HG02610 (cell line): ENCODE results near the gene IGSF21.
"Not testable (repeated sequence)": the region's sequence is repeated elsewhere in the genome, so short reads cannot be mapped to it uniquely, and the experiment has no call there.

ENCODE experiments used
- ATAC-seq: cut with Tn5 transposase; IDR thresholded peaks from one replicate; pipeline ENCODE4 v1.9.1; 2021; ENCODE audit warnings: mild to moderate bottlenecking, moderate library complexity; ENCODE audit not compliant: unreplicated experiment

Gene IGSF21

DNA sequence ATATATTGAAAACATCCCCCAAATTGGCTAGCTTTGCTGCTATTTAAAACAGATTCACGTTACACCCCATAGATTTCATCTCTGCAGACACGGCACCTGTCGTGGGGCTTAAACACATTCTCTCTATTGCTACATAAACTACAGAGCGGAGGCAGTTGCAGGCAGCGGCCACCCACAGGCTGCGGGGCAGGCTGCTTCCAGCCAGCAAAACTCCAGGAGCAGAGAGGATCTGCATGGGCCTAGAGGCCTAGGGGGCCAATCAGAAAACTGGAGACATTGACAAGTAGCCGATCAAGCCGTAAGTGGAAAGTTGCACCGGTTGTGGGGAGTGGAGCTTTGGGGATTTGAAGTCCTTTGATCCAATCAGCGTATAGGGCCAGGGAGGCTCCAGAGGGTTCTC lies 244.1 kb downstream of the IGSF21 start:
- ATAC-seq: no peak

DNA sequence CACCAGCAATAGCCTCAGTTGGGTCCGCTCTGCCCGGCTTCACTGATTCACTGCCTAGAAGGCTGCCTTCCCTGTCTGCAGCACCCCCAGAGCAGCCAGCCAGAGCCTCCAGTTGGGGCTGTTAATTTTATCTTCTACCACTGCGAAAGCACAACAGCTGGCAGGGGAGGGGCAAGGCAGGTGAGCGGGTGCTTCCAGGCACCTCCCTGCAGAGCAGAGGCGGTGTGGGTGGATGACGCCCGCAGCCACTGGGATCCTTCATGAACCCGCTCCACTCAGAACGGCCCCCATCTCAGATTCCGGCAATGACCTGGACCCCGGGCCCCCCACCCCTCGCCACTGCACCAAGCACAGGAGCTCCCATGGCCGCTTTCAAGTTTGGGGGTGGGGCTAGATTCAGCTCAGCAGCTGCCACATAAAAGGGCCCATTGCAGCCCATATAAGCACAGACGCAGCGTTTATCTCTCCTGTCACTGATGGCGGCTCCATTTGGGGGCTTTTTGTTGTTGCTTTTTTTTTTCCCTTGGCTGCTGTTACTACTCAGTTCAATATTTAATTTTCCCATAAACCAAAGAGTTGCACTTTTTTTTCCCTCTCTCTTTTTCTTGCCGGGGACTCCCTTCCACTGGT lies 245.2 kb downstream of the IGSF21 start:
- ATAC-seq: no peak

DNA sequence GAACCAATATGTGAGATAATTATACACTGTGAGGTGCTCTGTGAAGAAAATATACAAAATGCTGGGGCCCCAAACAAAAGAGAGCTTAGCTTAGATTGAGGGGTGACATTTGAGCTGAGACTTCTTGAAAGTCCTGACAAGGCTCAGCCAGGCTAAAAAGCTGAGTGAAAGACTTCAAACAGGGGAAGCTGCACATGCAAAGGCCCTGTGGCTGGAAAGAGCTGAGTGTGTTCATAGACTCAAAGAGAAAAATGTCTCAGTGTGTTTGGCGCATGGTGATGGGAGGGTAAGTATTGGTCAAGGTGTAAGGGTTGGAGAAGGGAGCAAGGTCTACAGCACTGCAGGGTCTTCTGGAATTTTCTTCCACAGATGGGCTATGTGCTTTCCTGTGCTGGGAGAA lies 245.9 kb downstream of the IGSF21 start:
- no peak for ATAC-seq

DNA sequence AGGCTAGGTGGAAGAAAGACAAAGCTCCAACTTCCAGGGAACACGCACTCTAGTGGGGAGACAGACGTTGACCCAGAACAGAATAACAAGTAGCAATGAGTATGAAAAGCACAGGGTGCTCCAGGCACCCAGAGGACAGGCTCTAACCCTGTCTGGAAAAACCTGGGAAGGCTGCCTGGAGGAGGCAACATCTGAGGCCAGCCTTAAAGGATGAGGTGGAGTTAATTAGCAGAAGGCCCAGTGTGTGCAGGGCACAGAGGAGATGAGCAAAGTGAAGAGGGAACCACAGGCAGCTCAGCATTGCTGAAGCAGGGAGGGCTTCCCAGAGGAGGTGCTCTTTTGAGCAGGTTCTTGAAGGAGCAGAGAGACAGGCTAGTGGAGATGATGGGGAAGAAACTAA lies 246.4 kb downstream of the IGSF21 start:
- no peak for ATAC-seq

DNA sequence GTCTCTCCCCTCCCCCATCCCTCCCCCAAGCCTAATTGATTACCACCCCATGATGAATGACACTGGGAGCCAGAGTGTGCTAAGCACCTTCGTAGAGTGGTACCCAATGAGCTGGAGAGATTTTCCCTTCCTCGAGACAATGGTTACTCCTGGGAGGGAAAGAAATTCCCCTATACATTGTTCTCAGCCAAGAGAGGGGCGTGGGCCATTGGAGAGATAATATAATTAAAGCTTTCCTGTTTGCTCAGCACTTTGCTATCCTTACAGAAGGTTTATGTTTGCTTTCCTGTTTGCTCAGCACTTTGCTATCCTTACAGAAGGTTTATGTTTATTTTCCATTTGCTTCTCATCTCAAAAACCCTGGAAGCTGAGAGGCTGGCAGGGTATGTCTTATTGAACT lies 247.0 kb downstream of the IGSF21 start:
- no peak for ATAC-seq

DNA sequence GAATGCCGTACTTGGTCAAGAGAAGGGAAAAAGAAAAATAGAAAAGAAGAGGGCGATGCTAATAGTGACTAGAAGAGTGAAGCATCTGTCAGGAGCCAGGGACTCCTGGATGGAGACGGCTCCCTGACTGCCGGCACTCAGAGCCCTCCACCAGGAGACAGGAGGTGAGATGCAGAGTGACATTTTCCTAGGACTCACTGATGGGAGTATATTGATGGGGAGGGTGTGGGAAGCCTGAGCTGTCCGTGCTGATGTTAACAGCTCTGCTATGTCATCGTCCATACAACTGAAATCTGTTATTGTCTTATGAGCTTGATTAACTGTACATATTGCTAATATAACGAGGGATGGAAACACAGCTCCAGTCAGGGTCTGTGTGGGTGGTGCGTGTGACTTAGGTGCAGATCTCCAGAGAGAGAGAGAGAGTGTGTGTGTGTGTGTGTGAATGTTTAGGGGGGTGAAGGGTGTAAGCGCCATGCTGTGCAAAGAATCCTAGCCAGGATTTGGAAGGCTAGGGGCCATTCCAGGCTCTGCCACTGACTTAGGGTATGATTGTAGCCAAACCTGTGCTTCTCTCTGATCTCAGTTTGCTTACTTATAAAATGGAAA lies 250.1 kb downstream of the IGSF21 start:
- ATAC-seq: no peak

DNA sequence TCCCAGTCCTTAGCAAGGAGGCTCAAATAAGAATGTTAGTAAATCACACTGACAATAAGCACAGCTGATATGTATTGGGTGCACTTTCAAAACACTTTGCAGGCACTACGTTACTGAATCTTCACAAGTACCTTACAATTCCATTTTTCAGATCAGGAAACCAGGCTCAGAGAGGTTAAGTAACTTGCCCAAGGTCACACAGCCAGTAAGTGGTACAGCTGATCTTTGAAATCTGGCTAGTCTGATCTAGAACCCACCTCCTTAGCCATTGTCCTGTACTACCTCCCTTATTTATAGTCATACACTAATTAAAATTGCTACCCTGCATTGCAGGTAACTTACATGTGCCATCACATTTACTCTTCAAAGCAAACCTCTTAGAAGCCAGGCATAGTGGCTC lies 251.0 kb downstream of the IGSF21 start:
- no peak for ATAC-seq

DNA sequence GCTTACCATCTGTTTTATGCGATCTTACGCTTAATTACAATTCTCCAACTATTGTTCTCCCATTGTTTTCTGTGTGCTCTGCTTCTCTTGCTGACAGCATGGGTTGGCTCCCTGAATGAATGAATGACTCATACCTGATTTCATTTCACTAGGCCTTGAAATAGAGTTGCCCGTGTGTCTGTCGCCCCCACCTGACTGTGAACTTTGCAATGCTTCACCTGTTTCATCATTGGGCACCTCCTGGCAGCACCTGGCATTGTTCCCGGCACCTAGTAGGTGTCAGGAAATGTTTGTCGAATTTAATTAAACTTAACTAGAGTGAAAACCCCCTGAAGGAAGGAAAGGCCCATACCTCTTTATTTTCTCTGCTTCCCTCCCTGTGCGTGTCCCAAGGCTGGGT lies 252.7 kb downstream of the IGSF21 start:
- no peak for ATAC-seq

DNA sequence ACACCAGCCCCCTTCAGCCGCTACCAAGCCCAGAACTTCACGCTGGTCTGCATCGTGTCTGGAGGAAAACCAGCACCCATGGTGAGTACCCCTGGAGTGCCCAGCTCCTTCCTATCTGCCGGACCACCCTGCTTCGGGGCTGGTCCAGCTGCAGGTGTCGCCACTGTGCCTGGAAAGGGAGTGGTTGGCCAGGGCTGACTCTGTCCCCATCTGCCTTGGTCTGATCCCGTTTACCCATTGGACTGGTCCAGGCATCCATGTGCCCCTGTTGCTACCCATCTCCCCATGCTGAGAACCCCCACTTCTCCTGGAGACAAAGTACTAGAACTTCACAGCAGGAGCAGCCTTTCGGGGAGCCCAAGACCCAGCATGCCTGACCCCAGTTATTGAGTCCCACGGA lies 254.6 kb downstream of the IGSF21 start:
- ATAC-seq: no peak

DNA sequence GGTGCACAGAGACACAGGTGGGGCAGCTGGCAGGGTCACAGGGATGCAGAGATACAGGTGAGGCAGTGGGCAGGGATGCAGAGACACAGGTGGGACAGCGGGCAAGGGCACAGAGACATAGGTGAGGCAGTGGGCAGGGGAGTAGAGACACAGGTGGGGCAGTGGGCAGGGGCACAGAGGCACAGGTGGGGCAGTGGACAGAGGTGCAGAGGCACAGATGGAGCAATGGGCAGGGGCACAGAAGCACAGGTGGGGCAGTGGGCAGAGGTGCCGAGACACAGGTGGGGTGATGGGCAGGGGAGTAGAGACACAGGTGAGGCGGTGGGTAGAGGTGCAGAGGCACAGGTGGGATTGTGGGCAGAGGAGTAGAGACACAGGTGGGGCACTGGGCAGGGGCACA lies 255.8 kb downstream of the IGSF21 start:
- ATAC-seq: no peak

DNA sequence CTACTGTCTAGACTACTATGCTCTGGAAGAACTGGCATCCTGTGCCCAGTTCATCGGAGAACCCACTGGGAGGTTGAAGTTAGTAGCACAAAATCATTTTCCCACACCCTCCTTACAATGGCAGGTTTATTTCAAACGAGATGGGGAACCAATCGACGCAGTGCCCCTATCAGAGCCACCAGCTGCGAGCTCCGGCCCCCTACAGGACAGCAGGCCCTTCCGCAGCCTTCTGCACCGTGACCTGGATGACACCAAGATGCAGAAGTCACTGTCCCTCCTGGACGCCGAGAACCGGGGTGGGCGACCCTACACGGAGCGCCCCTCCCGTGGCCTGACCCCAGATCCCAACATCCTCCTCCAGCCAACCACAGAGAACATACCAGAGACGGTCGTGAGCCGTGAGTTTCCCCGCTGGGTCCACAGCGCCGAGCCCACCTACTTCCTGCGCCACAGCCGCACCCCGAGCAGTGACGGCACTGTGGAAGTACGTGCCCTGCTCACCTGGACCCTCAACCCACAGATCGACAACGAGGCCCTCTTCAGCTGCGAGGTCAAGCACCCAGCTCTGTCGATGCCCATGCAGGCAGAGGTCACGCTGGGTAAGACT lies 257.6 kb downstream of the IGSF21 start:
- no peak for ATAC-seq

DNA sequence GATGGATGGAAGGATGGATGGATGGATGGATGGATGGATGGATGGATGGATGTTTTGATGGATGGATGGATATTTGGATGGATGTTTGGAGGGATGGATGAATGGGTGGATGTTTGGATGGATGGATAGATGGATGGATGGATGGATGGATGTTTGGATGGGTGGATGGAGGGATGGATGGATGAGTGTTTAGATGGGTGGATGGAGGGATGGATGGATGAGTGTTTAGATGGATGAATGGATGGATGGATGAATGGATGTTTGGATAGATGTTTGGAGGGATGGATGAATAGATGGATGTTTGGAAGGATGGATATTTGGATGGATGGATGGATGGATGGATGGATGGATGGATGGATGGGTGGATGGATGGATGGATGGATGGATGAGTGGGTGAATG lies 264.9 kb downstream of the IGSF21 start:
- ATAC-seq: not testable (repeated sequence)

DNA sequence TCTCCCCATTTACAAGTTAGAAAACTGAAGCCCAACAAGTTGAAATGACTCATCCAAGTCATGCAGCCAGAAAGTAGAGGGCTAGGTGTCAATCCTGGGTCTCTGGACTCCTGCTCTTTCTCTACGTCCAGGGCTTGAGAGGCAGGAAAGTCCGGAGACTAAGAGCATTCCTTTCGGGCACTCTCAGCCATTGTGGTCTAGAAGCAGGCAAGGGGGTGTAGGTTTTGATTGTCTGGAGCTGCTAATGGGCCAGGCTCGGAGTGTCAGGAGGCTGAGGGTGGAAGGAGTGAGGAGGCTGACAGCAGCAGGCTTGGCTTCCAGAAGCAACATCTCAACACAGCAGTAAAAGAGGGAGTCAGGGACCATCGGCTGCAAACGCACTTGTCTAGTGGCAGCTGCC lies 265.6 kb downstream of the IGSF21 start:
- ATAC-seq: no peak

DNA sequence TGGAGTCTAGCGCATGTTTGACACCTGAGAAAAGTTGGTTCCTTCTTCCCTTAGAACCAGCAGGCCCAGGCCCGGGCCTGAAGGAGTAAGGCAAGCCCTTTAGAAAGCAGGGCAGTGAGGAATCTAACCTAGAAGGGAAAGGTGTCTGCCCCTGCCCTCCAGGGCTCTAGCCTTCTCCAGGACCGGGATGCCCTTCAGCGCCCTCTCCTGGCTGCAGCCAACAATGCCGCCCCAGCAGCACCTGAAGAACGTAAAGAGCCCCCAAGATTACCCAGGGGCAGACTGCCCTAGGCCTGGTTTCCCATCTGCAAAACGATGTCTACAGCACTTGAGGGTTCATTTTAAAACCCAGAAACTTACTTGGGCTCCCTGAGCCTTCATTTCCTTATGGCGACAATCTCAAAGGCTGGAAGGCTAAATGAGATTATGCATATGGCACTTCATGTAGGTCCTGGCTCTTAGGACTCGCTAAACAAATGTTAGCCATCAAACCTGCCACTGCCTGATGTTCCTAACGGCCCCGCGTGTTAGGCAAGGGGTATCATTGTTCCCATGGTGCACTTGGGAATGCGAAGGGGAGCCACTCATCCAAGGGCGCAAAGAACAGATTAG lies 266.4 kb downstream of the IGSF21 start:
- no peak for ATAC-seq

DNA sequence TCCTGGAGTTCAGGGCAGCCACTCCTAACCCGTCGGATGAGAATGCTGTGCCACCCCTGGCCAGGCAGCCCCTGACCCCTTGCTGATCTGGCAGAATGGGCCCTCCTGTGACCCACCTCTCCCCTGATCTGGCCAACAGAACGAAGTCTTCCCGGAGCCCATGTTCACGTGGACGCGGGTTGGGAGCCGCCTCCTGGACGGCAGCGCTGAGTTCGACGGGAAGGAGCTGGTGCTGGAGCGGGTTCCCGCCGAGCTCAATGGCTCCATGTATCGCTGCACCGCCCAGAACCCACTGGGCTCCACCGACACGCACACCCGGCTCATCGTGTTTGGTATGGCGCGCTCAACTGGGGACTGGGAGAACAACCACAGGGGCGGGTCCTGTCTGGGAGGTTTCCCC lies 269.1 kb downstream of the IGSF21 start:
- no peak for ATAC-seq

DNA sequence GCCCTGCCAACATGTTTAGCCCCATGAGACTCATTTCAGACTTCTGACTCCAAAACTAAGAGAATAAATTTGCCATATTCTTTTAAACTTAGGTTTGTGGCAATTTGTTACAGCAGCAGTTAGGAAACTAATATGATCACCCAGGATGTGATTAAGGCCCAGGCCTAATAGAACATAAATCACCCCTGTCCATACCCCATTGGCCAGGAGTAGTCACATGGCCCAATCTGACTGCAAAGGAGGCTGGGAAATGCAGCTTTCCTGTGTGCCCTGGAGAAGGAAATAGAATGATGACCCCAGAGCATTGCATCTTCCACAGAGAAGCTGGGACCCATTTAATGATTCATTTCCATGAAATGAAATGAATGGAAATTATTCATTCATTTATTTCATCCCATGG lies 272.7 kb downstream of the IGSF21 start:
- ATAC-seq: no peak

DNA sequence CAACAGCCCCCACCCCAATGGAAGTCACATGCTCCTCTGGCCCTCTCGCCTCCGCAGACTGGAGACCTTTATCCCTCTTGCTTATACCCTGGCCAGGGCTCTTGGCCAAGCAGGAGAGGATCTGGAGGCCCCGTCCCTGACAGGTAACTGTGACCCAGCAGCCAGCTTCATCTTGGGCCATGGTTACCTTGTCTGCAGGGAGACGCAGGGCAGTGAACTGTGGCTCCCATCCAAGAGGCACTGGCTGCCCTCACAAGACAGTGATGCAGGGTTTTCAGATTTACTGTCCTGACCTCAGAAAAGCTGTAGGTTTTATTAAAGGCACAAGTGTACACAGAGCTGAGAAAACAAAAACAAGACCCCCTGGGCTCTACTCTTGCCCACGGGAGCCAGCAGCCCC lies 276.5 kb downstream of the IGSF21 start:
- ATAC-seq: no peak

DNA sequence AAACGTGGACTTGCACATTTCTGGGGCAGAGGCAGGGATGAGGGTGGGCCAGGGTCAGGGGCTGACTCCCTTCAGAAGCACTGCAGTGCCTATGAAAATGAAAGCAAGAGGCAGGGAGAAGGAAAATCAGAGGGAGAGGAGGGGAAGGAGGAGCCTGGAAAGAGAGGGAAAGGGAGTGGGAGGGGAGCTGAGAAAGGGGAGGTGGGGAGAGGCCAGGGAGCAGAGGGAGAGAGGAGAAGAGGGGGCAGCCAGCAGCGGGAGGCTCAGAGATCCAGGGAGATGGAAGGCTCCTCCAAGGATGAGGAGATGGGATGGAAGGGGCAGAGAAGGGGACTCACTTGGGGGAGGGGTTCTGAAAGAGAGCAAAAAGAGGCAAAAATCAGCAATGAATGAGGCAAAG lies 276.9 kb downstream of the IGSF21 start:
- ATAC-seq: no peak

DNA sequence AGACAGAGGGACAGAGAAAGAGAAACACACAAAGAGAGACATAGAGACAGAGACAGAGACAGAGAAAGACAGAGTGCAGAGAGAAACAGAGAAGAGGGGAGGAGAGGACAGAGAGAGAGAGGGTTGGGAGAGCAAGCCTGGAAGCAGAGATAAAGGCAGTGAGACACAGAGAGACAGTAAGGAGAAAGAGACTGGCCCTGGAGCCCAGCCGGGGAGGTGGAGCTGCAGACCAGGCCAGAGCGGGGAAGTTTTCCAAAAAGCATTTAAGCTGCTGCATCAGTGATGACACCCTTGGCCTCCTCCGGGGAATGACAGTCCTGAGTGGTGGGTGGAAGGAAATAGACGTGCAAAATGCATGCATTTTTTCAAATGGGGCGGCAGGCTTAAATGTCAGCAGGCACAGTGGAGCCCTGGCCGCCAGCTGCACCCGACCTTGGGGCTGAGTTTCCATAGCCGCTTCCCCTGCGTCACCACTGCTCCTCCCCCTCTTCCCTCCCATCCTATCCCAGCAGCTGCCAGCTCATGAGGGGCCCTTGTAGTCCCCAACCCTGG lies 277.7 kb downstream of the IGSF21 start:
- no peak for ATAC-seq

DNA sequence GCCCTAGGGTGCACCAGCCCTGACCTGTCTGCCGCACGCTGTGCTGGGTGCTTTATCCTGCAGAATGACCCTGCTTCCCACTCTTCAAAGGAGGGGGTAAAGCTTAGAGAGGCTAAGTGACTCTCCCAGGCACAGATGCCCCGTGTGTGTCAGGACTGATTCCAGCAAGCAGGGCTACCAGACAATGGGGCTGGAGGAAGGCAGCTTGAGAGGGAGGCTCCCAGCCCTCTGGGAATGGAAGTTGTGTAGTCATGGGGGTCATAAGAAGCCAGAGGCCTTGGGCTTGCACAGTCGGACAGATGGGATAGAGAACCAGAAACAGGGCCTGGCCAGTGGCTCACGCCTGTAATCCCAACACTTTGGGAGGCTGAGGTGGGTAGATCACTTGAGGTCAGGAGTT lies 279.0 kb downstream of the IGSF21 start:
- no peak for ATAC-seq

DNA sequence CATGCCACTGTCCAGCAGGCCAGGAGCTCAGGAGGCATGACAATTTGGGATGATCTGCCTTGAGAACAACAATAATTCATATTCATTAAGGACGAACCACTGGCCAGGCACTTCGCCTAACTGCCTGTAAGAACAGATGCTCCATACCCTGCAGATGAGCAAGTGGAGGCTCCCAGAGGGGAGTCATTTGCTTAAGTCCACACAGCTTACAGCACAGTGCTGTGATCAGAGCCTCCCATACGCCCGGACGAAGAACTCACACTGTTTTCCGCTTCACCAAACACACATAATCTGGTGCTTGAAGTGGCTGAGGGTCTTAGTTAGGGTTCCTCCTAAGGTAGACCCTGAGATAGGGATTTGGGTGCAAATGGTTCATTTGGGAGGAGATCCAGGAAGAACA lies 279.7 kb downstream of the IGSF21 start:
- ATAC-seq: no peak

DNA sequence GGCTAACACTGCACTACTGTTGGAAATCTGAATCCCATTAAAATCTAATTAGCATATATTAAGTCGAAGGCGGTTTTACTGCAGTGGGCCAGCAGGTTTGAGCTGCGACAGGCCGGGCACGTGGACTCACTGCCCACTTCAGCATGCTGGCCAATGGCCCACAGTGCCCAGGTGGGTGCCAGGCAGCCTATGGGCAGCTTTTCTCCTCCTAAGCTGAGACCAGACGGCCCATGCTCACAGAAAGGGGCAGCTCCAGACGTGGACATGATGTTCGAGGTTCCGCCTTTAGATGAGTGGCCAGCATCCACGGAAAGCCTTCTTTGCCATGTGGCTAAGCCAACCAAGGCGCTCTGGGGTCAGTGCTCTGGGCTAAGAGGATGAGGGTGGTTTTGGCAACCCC lies 283.4 kb downstream of the IGSF21 start:
- ATAC-seq: no peak
